Right renal cortex interstitium (tissue), 3 donors: Measurements from ENCODE around the gene CD72. TPM values are rescaled to one million over a fixed set of nuclear protein-coding genes. Genes with fewer than 3 reads are reported as not detected.

Source experiments
- DNase-seq, 3 donors: peaks; one replicate each; pipeline ENCODE4 v3.0.0-alpha.2; 2013; ENCODE audit warnings: low read depth in 3 of 3, low spot score in 2 of 3
- polyA plus RNA-seq, 3 donors: library from polyadenylated mRNA; unstranded; fragments of 120-200 nt; gene quantifications; one replicate each; pipeline ENCODE4 v1.2.1, GENCODE V29; 2013; ENCODE audit not compliant: insufficient read length in 3 of 3

CD72 gene
- polyA plus RNA-seq, 3 donors = 2.1 to 2.7 (median 2.4) TPM

DNA sequence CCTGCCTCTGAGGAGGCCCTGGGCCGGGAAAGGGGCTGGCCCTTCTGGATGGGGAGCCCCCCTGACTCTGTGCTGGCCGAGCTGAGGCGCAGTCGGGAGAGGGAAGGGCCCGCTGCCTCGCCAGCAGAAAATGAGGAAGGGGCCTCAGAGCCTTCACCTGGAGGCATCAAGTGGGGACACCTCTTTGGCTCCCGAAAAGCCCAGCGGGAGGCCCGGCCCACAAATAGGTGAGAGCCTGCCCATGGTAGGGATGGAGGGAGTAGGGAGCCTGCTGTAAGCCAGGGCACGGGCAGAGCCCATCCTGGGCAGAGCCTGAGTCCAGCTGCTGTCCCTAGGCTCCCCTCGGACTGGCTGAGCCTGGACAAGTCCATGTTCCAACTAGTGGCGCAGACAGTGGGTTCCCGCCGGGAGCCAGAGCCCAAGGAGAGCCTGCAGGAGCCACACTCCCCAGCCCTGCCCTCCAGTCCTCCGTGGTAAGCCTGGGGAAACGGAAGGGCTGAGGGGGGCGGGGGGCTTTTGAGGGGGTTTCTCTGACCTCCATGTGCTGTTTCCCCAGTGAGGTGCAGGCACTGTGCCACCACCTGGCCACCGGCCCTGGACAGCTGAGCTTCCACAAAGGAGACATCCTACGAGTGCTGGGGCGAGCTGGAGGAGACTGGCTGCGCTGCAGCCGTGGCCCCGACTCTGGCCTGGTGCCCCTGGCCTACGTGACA, 57.4 kb downstream of the CD72 start:
- no peak for DNase-seq

Other genes starting within 250 kb of the CD72 start
- 10 to 100 TPM; 16.5 to 16.9 (median 16.7) TPM for gene RUSC2, start 128.3 kb downstream of the CD72 start, polyA plus RNA-seq
- gene TESK1, start 13.2 kb downstream of the CD72 start, polyA plus RNA-seq = 10 to 100 TPM; 30.4 to 37.8 (median 30.7) TPM
- gene SIT1, start 32.5 kb upstream of the CD72 start, polyA plus RNA-seq = under 1 TPM; 0.29 to 0.38 (median 0.36) TPM
- not detected for gene RMRP, start 39.6 kb upstream of the CD72 start, polyA plus RNA-seq
- gene CCDC107, start 39.9 kb upstream of the CD72 start, polyA plus RNA-seq = 10 to 100 TPM; 13.4 to 17.3 (median 15.6) TPM
- 1 to 10 TPM; 7.4 to 8.1 (median 7.8) TPM for gene ARHGEF39, start 46.8 kb upstream of the CD72 start, polyA plus RNA-seq
- 1 to 10 TPM in 1 of 3 donors, under 1 TPM in 2; 0.31 to 1.2 (median 0.60) TPM for gene CA9, start 55.5 kb upstream of the CD72 start, polyA plus RNA-seq
- gene TPM2, start 71.5 kb upstream of the CD72 start, polyA plus RNA-seq = 100 to 1,000 TPM; 127 to 158 (median 147) TPM
- gene TLN1, start 113.8 kb upstream of the CD72 start, polyA plus RNA-seq = 100 to 1,000 TPM; 142 to 154 (median 143) TPM
- 10 to 100 TPM; 40.4 to 42.4 (median 40.8) TPM for gene CREB3, start 114.3 kb upstream of the CD72 start, polyA plus RNA-seq
- gene GBA2, start 130.8 kb upstream of the CD72 start, polyA plus RNA-seq = 10 to 100 TPM; 94.3 to 99.8 (median 96.1) TPM
- 10 to 100 TPM; 28.2 to 29.0 (median 28.4) TPM for gene RGP1, start 130.9 kb upstream of the CD72 start, polyA plus RNA-seq
- gene MSMP, start 135.9 kb upstream of the CD72 start, polyA plus RNA-seq = not detected
- gene NPR2, start 173.2 kb upstream of the CD72 start, polyA plus RNA-seq = 10 to 100 TPM; 29.0 to 31.4 (median 29.5) TPM
- gene SPAG8, start 193.8 kb upstream of the CD72 start, polyA plus RNA-seq = 1 to 10 TPM; 4.2 to 7.0 (median 5.8) TPM
- gene HINT2, start 196.6 kb upstream of the CD72 start, polyA plus RNA-seq = 10 to 100 TPM; 46.1 to 56.8 (median 53.5) TPM
- gene FAM221B, start 210.3 kb upstream of the CD72 start, polyA plus RNA-seq = under 1 TPM; 0.07 to 0.12 (median 0.11) TPM
- gene TMEM8B, start 210.8 kb upstream of the CD72 start, polyA plus RNA-seq = 10 to 100 TPM; 21.0 to 25.3 (median 21.5) TPM